ENCODE data around the gene LAMA3. TPM values are rescaled to one million over a fixed set of nuclear protein-coding genes. Genes with fewer than 3 reads are reported as not detected.

The LAMA3 gene
- total and polyA plus RNA-seq, 10 of the 15 experiments (the other 5 are each of a cell fraction or from before 2014, with no cell fraction given), result 0.37 to 6.5 (median 5.4) TPM

DNA sequence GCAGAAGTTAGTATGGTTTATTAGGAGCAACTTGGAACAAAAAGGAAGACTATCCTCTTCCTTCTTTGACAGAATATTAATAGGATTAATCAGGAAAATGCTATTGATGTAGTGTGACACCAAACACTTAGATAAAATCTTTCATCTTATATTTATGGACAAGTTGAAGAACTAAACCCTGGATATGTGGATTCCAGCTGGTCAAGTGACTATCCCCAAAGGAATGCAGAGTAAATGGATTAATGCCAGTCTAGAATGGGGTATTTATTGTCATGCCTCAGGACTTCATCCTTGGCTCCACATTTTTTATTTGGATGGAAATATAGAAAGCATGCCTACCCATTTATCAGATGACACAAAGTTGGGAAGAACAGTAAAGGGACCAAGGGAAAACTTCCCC, 201.3 kb downstream of the LAMA3 start (continued):
- TF ChIP-seq CBFB (IDR thresholded peaks at IDR 0.05; ENCODE audit: low read depth), result no peak
- TF ChIP-seq MEF2B (IDR thresholded peaks at IDR 0.05; ENCODE audit: partially characterized antibody, poor library complexity, severe bottlenecking), result no peak

DNA sequence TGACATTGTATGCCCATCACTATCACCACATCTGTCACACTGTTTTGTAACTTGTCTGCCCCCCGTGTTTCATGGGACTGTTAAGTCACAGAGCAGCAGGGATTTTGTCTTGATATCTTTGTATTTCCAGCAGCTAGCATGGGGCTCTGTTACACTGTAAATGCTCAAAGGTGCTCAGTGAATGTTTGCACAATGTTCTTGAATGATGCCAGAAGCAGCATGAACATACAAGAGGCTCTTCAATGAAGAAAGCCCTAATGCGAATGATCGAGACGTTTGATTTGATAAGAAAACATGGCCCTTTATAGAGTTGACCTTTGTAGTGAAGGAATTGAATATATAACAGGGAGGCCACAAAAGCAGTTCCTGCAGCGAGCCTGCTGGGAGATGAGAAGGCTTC, 204.4 kb downstream of the LAMA3 start:
- TF ChIP-seq IKZF1 (conservative IDR thresholded peaks at IDR 0.05) (no peak), KAT2A (conservative IDR thresholded peaks at IDR 0.05; ENCODE audit: control insufficient read depth, low read depth, low read length) (no peak), CHD4 (IDR thresholded peaks at IDR 0.05) (no peak), CBX3 (IDR thresholded peaks at IDR 0.05; ENCODE audit: borderline replicate concordance, low read depth) (no peak), MTA2 (IDR thresholded peaks at IDR 0.05; ENCODE audit: low read depth) (no peak), ZNF24 (IDR thresholded peaks at IDR 0.05) (no peak), CREB1 (IDR thresholded peaks at IDR 0.05; ENCODE audit: low read depth) (no peak), JUNB (IDR thresholded peaks at IDR 0.05) (no peak), FOS (IDR thresholded peaks at IDR 0.05; ENCODE audit: borderline replicate concordance, extremely low read depth, insufficient read length) (no peak), CREM (IDR thresholded peaks at IDR 0.05; ENCODE audit: low read depth) (no peak)
- TF ChIP-seq, protein P1, sequence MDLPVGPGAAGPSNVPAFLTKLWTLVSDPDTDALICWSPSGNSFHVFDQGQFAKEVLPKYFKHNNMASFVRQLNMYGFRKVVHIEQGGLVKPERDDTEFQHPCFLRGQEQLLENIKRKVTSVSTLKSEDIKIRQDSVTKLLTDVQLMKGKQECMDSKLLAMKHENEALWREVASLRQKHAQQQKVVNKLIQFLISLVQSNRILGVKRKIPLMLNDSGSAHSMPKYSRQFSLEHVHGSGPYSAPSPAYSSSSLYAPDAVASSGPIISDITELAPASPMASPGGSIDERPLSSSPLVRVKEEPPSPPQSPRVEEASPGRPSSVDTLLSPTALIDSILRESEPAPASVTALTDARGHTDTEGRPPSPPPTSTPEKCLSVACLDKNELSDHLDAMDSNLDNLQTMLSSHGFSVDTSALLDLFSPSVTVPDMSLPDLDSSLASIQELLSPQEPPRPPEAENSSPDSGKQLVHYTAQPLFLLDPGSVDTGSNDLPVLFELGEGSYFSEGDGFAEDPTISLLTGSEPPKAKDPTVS (IDR thresholded peaks at IDR 0.05; ENCODE audit: low read depth, low read length), result no peak
- TF ChIP-seq, protein P2, sequence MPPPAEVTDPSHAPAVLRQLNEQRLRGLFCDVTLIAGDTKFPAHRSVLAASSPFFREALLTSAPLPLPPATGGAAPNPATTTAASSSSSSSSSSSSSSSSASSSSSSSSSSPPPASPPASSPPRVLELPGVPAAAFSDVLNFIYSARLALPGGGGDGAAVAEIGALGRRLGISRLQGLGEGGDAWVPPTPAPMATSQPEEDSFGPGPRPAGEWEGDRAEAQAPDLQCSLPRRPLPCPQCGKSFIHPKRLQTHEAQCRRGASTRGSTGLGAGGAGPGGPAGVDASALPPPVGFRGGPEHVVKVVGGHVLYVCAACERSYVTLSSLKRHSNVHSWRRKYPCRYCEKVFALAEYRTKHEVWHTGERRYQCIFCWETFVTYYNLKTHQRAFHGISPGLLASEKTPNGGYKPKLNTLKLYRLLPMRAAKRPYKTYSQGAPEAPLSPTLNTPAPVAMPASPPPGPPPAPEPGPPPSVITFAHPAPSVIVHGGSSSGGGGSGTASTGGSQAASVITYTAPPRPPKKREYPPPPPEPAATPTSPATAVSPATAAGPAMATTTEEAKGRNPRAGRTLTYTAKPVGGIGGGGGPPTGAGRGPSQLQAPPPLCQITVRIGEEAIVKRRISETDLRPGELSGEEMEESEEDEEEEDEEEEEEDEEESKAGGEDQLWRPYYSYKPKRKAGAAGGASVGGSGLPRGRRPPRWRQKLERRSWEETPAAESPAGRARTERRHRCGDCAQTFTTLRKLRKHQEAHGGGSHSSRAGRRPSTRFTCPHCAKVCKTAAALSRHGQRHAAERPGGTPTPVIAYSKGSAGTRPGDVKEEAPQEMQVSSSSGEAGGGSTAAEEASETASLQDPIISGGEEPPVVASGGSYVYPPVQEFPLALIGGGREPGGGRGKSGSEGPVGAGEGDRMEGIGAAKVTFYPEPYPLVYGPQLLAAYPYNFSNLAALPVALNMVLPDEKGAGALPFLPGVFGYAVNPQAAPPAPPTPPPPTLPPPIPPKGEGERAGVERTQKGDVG (CRISPR knock-in tag; IDR thresholded peaks at IDR 0.05), result no peak
- TF ChIP-seq, protein P3, sequence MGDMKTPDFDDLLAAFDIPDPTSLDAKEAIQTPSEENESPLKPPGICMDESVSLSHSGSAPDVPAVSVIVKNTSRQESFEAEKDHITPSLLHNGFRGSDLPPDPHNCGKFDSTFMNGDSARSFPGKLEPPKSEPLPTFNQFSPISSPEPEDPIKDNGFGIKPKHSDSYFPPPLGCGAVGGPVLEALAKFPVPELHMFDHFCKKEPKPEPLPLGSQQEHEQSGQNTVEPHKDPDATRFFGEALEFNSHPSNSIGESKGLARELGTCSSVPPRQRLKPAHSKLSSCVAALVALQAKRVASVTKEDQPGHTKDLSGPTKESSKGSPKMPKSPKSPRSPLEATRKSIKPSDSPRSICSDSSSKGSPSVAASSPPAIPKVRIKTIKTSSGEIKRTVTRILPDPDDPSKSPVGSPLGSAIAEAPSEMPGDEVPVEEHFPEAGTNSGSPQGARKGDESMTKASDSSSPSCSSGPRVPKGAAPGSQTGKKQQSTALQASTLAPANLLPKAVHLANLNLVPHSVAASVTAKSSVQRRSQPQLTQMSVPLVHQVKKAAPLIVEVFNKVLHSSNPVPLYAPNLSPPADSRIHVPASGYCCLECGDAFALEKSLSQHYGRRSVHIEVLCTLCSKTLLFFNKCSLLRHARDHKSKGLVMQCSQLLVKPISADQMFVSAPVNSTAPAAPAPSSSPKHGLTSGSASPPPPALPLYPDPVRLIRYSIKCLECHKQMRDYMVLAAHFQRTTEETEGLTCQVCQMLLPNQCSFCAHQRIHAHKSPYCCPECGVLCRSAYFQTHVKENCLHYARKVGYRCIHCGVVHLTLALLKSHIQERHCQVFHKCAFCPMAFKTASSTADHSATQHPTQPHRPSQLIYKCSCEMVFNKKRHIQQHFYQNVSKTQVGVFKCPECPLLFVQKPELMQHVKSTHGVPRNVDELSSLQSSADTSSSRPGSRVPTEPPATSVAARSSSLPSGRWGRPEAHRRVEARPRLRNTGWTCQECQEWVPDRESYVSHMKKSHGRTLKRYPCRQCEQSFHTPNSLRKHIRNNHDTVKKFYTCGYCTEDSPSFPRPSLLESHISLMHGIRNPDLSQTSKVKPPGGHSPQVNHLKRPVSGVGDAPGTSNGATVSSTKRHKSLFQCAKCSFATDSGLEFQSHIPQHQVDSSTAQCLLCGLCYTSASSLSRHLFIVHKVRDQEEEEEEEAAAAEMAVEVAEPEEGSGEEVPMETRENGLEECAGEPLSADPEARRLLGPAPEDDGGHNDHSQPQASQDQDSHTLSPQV (IDR thresholded peaks at IDR 0.05), result no peak
- no peak for FAIRE-seq
- H3K9me3 ChIP-seq (replicated peaks; ENCODE audit: control insufficient read depth, insufficient read depth, low read length), result no peaks in the 10 kb centered on the region

More for the DNA sequence above, 204.4 kb downstream of the LAMA3 start:
- H3K27me3 ChIP-seq (replicated peaks in 1 of 2; ENCODE audit: control insufficient read depth in 2 of 2, insufficient read depth in 2 of 2, low read length in 1 of 2), result no peaks in the 10 kb centered on the region; a peak in 1 of 4 replicates
- H3K4me1 ChIP-seq (ENCODE audit: control insufficient read depth, insufficient read depth, low read length), result no peaks in the 10 kb centered on the region
- H3K9ac ChIP-seq (ENCODE audit: control insufficient read depth, insufficient read depth, low read length), result no peak overlapping the region
- no peak overlapping the region for H2AFZ ChIP-seq (ENCODE audit: control insufficient read depth, low read depth, low read length)
- ATAC-seq (no peak), DNase-seq (ENCODE audit: low read depth, low spot score) (no peak)
- POLR2A ChIA-PET, result no interaction called here
- RAD21 ChIA-PET (ENCODE audit: unreplicated experiment), result no interaction called here
- CTCF ChIA-PET, result interaction anchor here (0.5 to 0.8 kb wide), 2 partner anchors 25 to 306 kb away, joined by 3 read pairs; no protein-coding TSS in a partner anchor
- intact Hi-C loops (cut with micrococcal nuclease; ENCODE audit: unreplicated experiment) (no loop called here), in situ Hi-C loops (cut with MboI) (no loop called here)
- H3K79me2 ChIP-seq (ENCODE audit: control insufficient read depth, insufficient read depth, low read length), result no peaks in the 10 kb centered on the region
- H3K4me2 ChIP-seq (ENCODE audit: control insufficient read depth, insufficient read depth), result no peak overlapping the region
- SMC1A ChIA-PET (ENCODE audit: uncharacterized antibody, unreplicated experiment), result interaction anchor here (0.5 to 1.4 kb wide), 3 partner anchors 13 to 318 kb away, joined by 3 to 4 read pairs (median 3); no protein-coding TSS in a partner anchor
- no peaks in the 10 kb centered on the region for H4K20me1 ChIP-seq (ENCODE audit: control insufficient read depth, insufficient read depth)
- no peak overlapping the region for H3K4me3 ChIP-seq
- 61% methylated on average over 5 of the region's 5 CpGs for WGBS (ENCODE audit: insufficient coverage, insufficient replicate concordance, low lambda C conversion rate, missing lambda C conversion rate)
- no TSS peak for BruUV-seq (replicated peaks)
- H3K36me3 ChIP-seq (ENCODE audit: control insufficient read depth in 2 of 2, insufficient read depth in 2 of 2, low read length in 1 of 2), result no peaks in the 10 kb centered on the region
- H3K27ac ChIP-seq (ENCODE audit: control insufficient read depth, insufficient read depth), result no peak overlapping the region

Measured in GM12878 (cell line).